SK-N-MC (cell line): ENCODE measurements around the gene LALBA.

Experiments used
- EZH2 ChIP-seq: fragments of 200-600 bp; sonication (generic); IDR thresholded peaks from one replicate; pipeline ENCODE4 v1.6.1; 2017; ENCODE audit warnings: antibody characterized with exemption
- FOXP2 ChIP-seq: optimal IDR thresholded peaks from 2 replicates; pipeline ENCODE3; 2011; ENCODE audit warnings: mild to moderate bottlenecking, moderate library complexity; ENCODE audit not compliant: insufficient read depth; ENCODE audit errors: extremely low read length, control extremely low read depth
- POLR2AphosphoS5 ChIP-seq: IDR thresholded peaks from 2 replicates; pipeline ENCODE4 v1.6.1; 2012; ENCODE audit warnings: mild to moderate bottlenecking, low read depth, low read length, borderline replicate concordance

GRCh38 chr12:48613321-48613720 lies 43.5 kb upstream of the LALBA start:
- TF ChIP-seq FOXP2 (no peak), POLR2AphosphoS5 (no peak), EZH2 (no peak)
